Activated CD8-positive, alpha-beta memory T cell treated with anti-CD3 and anti-CD28 coated beads for 48 hours (primary cell): ENCODE measurements around the gene FLT4.

Experiments
- DNase-seq, 3 experiments: peaks; one replicate each; pipeline ENCODE4 v3.0.0-alpha.2; 2020; ENCODE audit warnings: low read depth in 2 of 3, low spot score in 2 of 3

The FLT4 gene

DNA sequence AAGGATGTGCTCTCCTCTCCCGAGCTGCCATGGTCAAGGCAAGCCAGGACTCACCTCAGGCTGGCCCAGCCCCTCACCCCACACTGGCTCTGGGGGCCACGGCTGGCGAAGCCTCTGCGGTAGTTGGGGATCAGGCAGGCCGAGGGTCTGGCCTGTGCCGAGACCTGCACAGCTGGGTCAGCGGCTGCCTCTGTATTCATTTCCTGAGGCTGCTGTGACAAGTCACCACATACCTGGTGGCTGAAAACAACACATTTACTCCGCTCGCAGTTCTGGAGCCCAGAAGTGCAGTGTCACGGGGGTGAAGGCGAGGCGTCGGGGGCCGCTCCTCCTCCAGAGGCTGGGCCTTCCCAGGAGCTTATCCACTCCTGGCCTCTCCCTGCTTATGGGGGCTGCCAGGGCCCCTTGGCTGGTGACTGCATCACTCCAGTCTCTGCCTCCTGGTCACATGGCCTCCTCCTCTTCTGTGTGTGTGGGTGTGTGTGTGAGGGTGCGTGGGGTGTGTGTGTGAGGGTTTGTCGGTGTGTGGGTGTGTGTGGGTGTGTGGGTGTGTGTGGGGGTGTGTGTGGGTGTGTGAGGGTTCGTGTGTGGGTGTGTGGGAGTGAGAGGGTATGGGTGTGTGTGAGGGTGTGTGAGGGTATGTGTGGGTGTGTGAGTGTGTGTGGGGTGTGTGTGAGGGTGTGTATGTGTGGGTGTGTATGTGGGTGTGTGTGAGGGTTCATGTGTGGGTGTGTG, 54.9 kb downstream of the FLT4 start:
- no peak for DNase-seq

DNA sequence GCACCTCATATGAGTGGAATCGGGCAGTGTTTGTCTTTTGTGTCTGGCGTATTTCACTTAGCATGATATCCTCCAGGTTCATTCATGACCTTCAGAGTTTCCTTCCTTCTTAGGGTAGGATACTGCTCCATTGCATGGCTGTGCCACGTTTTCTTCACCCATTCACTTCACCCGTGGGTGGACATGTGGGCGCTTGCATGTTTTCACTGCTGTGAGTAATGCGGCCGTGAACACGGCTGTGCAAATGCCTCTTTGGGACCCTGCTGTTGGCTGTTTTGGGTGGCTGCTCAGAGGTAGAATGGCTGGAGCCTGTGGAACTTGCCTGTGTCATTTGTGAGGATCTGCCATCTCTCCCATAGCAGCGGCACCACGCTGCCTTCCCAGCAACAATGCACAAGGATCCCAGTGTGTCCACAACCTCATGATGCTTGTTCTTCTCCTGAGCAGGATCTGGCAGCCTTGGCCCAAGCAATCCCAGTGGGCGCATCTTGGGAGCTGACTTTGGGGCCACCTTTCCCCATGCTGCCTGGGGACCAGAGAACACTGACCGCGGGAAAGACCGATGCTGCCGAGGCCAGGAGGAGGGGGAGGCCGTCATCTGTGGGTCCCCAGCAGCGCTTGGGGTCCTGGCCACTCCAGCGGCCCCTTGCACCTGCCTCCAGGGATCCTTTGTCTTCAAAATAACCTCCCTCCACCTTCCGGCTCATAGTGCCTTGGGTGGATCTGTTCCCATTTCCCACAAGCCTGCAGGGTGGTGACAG, 55.8 kb downstream of the FLT4 start:
- DNase-seq: no peak

DNA sequence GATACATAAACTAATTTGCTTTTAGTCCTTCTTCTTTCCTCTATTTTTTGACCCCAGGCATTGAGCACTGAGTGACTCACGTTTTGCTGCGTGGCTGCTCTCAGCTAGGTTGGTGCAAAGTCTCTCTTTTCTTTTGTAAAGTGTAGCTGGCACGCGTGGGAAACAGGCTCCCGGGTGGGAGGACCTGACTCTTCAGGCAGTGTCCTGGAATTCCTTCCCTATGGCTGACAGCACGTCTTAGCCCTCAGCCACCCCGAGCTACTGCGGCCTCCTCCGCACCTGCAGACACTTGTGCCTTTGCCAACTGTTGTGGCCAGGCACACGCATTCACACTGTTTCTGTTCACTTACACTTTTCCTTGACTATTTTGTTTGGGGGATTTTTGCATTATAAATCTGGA, 57.2 kb downstream of the FLT4 start:
- no peak for DNase-seq

DNA sequence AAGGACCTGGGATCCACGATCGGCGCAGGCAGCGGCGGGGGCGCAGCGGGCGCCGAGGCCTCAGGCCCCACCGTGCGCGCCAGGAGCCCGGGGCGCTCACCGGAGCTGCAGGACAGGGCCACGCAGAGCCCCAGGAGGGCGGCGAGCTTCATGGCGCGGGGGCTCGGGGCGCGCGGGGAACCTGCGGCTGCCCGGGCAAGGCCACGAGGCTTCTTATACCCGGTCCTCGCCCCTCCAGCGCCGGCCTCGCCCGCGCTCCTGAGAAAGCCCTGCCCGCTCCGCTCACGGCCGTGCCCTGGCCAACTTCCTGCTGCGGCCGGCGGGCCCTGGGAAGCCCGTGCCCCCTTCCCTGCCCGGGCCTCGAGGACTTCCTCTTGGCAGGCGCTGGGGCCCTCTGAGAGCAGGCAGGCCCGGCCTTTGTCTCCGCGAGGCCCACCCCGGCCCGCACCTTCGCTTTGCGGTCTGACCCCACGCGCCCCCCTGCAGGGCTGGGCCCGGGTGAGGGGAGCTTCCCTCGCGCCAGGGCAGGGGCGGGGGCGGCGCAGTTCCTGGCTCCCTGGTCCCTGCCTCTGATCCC, 58.0 kb downstream of the FLT4 start, which contains the start of gene SCGB3A1:
SCGB3A1 (minus strand) TSS at position 189 of the 577 bp plus-strand sequence; CDS start at position 152, 37 bp downstream.
- no peak for DNase-seq

DNA sequence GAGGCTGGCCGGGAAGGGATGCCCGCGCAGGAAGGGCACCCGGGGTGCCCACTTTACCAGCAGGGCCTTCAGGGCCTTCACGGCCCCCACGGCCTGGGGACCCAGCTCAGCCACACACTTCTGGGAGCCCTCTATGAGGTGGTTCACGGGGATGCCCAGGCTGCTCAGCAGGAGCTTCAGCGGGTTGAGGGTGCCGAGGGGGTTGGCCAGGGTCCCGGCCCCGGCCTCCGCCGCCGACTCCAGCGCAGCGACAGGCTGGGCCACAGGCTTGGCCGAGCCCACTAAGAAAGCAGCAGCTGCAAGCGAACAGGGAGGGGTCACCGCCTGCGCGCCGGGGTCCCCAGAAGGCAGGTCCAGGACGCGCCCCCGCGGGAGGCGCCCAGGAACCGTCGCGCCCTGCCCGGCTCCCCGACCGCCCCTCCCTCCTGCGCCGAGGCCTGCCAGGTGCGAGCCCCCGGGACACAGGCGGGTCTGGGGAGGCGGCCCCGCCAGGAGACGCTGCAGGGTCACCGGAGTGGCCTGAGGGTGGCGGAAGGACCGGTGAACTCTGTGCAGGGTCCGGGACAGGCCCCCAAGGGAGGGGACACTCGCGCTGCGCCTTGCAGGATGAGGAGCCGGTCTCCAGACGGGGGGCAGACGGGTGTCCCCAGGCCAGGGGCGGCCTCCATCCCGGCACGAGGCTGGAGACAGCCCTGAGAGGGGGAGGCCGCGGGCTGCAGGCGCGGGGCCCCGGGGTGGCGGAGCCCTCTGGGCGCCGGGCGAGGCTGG, 58.7 kb downstream of the FLT4 start:
- no peak for DNase-seq

DNA sequence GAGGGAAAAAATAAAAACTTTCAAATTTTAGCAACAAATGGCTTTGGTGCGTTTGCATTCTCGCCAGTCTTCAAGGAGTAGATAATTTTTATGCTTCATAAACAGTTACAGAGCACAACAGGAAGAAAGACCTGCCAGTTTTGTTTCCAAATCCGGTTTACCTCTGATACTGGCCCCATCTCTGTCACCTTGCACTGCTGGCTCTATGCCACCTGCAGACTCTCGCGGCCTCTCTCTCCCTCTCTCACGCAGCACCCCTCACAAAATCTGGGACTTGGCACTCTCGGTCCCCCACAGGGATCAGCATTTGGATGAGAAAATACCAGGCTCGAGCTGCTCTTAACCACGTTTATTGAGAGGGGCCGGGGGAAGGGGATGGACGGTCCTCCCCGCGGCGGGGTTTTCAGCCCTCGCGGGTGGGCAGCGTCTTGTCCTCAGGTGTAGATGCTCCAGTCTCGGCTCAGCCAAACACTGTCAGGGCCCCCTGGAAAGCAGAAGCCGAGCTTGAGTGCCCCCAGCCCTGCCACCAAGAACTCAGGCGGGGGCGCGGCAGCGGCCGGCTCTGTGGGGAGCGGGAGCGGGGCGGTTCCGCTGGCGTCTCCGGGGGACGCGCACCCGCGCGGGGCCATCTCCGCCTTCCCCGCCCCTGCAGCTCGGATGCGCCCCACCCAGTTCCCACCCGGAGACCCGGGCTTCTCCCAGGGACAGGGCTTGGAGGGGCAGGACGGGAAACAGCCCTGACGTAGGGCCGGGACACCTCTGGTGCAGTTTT, 59.4 kb downstream of the FLT4 start:
- no peak for DNase-seq

DNA sequence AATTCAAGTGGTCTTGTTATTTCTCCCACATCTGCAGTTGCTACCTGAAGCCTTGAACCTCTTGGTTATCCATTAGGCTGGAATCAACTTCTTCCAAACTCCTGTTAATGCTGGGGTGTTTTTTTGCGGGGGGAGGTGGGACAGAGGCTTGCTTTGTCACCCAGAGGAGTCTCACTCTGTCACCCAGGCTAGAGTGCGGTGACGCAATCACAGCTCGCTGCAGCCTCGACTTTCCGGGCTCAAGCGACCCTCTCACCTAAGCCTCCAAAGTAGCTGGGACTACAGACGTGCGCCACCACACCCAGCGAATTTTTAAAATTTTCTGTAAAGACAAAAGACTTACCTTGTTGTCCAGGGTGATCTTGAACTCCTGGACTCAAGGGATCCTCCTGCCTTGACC, 62.5 kb downstream of the FLT4 start:
- DNase-seq: no peak

DNA sequence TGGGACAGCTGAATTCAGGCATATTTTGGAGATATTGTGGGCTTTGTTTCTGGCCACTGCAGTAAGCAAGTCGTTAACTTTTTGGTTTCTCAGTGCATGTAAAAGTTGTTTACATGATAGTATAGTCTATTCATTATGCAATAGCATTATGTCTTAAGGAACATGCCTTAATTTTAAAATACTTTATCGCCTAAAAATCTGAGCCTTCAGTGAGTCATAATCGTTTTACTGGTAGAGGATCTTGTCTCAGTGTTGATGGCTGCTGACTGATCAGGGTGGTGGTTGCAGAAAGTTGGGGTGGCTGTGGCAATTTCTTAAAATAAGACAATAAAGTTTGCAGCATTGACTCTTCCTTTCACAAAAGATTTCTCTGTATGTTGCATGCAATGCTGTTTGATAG, 63.2 kb downstream of the FLT4 start:
- no peak for DNase-seq

DNA sequence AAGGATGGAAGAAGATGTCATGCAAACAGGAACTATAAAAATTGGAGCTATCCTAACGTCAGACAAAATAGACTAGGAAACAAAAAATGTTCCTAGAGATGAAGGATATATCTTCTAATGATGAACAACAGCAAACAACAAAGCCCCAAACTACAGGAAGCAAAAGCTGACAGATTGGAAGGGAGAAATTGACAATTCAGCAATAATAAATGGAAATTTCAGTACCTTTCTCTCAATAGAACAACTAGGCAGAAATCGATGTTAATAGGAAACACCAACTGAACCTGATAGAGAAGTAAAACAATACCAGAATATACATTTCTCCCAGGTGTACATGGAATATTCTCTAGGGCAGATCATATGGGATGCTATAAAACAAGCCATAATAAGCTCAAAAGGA, 65.7 kb downstream of the FLT4 start:
- no peak for DNase-seq

DNA sequence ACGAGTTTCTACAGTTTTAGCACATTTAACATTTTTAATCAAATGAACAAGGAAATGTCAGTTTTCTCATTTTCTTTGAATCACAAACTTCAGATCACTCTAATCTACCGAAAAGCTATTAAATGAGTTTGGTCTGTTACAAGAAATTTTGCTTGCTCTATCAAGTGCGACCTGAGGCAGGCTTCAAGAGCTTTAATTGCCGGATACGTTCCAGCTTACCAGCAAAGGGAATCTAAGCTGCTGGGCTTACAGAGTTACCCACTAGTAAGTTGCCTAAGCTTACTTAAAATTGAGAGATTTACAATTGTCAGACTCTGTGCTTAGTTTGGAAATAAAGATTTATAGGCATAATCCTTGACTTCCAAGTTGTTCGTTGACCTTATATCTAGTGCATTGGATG, 68.7 kb downstream of the FLT4 start:
- no peak for DNase-seq

DNA sequence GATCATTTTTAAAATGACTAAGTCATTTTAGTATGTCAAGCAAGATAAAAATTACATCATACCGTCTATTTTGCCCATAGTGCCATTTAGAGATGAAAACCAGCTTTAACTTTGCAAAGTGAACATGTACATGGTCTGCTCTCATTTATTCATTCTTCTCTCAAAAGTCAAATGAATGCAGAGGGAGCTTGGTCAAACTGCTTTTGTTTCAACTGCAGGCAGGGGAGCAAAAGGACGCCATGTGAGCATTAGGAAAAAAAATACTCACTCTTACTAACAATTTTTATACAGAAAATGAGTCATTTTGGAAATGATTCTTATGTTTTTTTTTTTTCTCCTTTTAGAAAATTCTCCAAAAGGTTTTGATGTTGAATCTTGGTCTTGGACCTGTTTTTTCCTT, 73.8 kb downstream of the FLT4 start:
- no peak for DNase-seq

DNA sequence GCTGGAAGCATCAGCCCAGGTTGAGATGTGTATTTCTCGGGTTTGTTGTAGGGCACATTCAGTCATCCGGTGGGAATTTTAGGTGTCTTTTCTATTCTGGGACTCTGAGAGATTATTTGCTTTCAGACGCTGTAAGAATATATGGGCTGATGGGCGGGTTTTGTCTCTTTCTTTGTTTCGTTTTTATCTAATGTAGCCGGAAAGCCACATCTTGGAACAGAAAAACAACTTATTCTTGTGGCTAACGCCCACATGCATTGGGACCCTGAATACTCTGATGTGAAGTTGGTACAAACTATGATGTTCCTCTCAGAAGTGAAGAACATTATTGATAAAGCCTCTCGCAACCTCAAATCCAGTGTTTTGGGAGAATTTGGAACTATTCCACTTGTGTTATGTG, 80.5 kb downstream of the FLT4 start:
- DNase-seq: no peak

DNA sequence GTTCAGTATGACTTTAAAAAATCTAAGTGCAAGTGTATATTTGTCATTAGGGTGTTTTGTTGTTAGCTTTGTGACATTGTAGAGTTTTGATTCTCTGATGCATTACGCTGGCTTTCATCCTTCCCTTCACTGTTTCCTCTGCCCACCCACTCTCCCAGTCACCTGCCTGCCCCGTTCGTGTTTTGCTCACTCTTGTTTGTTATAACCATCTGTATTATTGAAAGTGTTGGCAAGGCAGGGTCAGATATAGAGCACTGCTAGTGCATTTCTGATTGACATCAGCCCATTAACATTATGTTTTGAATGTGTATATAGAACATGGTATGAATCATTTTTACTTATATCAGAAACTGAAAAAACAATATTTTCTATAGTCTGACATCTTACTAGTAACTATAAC, 85.4 kb downstream of the FLT4 start:
- DNase-seq: no peak

DNA sequence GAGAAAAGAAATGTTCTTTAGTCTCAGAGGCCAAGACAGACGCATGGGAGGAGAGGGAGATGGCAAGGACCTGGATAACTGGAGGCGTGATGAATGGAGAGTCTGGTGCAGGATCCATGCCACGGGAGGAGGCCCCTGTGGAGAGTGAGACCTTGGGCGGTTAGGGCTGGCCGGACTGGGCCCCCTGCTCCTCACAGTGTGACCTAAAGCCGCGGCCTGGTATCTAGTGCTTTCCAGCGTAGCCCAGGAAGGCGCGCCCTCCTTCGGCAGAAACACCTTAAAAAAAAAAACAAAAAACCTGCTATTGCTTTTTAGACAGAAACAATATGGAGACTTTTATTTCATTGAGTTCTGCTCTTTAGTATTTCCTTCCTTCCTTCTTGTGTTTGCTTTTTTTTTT, 91.2 kb downstream of the FLT4 start:
- no peak for DNase-seq

DNA sequence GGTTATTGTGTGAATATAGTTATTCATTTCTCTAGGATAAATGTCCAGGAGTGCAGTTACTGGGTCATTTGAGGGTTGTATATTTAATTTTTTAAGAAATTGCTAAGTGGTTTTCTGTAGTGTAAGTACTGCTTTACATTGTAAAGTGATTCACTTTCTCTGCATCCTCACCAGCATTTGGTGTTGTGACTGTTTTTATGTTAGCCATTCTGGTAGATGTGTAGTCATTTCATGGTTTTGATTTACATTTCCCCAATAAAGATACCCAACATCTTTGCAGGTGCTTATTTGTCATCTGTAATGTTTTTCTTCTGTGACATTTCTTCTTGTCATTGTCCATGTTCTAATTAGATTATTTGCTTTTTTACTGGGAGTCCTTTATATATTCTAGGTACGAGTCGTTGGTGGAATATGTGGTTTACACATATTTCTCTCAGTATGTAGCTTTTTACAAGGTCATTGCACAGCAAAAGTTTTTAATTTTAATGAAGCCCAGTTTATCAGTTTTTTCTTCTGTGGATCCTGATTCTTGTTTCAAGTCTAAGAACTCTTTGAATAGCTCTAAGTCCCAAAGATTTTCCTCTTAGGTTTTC, 92.1 kb downstream of the FLT4 start:
- no peak for DNase-seq

DNA sequence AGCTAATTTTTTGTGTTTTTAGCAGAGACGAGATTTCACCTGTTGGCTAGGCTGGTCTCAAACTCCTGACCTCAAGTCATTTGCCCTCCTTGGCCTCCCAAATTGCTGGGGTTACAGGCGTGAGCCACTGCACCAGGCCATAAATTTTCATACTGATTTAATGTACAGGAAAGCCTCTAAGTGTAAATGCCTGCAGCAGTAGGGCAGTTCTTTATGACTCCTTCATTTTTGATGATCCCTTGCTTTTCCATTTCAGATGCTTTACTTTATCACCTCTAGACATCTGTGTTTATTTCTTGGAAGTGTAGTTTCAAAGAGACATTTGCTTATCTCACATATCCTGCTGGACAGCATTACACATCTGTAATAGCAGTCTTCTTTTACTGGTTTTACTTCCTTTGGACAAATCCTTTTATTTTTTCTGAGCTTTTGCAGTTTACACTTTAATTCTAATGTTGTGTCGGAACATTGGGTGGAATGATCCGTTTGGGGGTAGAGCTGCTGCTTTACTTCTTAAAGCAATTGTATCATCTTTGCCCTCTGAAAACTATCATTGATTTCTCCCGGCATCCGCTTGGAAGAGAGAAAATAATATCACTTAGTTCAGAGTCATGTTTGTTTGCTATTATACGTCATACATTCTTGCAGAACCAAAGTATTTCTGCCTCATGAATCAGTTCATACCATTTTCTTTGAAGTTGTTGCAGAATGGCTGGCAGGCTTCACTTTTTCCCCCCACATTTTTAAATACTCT, 94.1 kb downstream of the FLT4 start:
- DNase-seq: no peak

DNA sequence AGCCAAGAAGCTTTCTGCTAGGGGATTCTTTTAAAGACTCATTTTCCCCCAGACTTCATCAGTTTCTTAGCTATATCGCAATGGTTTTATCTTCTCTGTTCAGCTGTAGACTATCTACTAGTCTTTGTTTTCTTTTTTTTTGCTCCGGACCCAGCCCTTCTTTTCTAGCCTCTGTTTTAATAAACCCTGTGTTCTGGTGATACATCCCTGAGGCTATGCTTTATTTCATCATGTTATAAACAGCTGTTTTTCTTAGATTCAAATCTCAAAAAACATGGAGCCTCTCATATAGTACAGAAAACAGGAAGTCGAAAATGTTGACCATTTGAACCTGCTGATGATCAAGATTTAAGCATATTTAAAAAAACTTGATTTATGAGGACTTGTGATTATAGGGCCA, 95.9 kb downstream of the FLT4 start:
- DNase-seq: no peak
